Choroid plexus epithelial cell (primary cell): ENCODE measurements around the gene RIMBP2.

Source experiments
- DNase-seq: peaks from one replicate; pipeline ENCODE4 v3.0.0-alpha.2; 2010; ENCODE audit warnings: low read depth
- H3K4me3 ChIP-seq: 2 replicates; pipeline ENCODE4 v1.5.1; 2011; ENCODE audit warnings: low read depth, mild to moderate bottlenecking, control low read depth, low read length, moderate library complexity
- CTCF ChIP-seq: conservative IDR thresholded peaks from 2 replicates; pipeline ENCODE4 v1.5.1; 2011; ENCODE audit warnings: low read depth, mild to moderate bottlenecking, control low read depth, inconsistent platforms, low read length, moderate library complexity

Gene RIMBP2

GRCh38 chr12:130710733-130711080 lies 5.4 kb downstream of the RIMBP2 start:
- TF ChIP-seq CTCF, result no peak
- no peak overlapping the region for H3K4me3 ChIP-seq
- no peak for DNase-seq

GRCh38 chr12:130709971-130710732 lies 5.9 kb downstream of the RIMBP2 start:
- H3K4me3 ChIP-seq, result no peak overlapping the region
- no peak for DNase-seq
- TF ChIP-seq CTCF, result no peak

GRCh38 chr12:130709151-130709970 lies 6.7 kb downstream of the RIMBP2 start:
- TF ChIP-seq CTCF, result no peak
- H3K4me3 ChIP-seq, result no peak overlapping the region
- no peak for DNase-seq

GRCh38 chr12:130708648-130709047 lies 7.5 kb downstream of the RIMBP2 start:
- no peak overlapping the region for H3K4me3 ChIP-seq
- no peak for DNase-seq
- no peak for TF ChIP-seq CTCF

- no peak overlapping the region for H3K4me3 ChIP-seq
- no peak for DNase-seq
- TF ChIP-seq CTCF, result no peak
These were observed 8.6 kb downstream of the RIMBP2 start for GRCh38 chr12:130707571-130707891.

GRCh38 chr12:130706885-130707570 lies 9.1 kb downstream of the RIMBP2 start:
- no peak overlapping the region for H3K4me3 ChIP-seq
- no peak for TF ChIP-seq CTCF
- DNase-seq, result no peak

- DNase-seq, result no peak
- no peak for TF ChIP-seq CTCF
- H3K4me3 ChIP-seq, result no peak overlapping the region
These were observed 9.8 kb downstream of the RIMBP2 start for GRCh38 chr12:130706311-130706710.
